CD4-positive, alpha-beta T cell (primary cell): ENCODE data around the gene DNAJC8. TPM values are rescaled to one million over a fixed set of nuclear protein-coding genes. Genes with fewer than 3 reads are reported as not detected.
A peak's percentile ranks its signal among the peaks of the same experiment; 100 is the strongest.

Experiments
- ATAC-seq: fragments of 200-7000 bp; cut with Tn5 transposase; one replicate; pipeline ENCODE4 v1.10.0; 2022; ENCODE audit warnings: mild to moderate bottlenecking; ENCODE audit not compliant: poor library complexity
- CTCF ChIA-PET: fragments of 350-600 bp; sonication (Branson Sonifier 250); formaldehyde crosslinking; loops from one replicate; lab custom pipeline; 2021; ENCODE audit warnings: antibody characterized with exemption, inconsistent platforms; lab: Charles Lee
- POLR2A ChIA-PET: fragments of 350-600 bp; sonication (Branson Sonifier 250); formaldehyde crosslinking; loops from one replicate; lab custom pipeline; 2021; ENCODE audit warnings: antibody characterized with exemption, inconsistent platforms; lab: Charles Lee
- DNase-seq, 14 experiments: peaks; one replicate each; pipeline ENCODE4 v3.0.0-alpha.2; 2013 to 2020; ENCODE audit warnings: mixed read lengths in 2 of 14
- H3K27ac ChIP-seq, 2 donors: one replicate each; pipeline versions ENCODE4 v1.5.1 to v1.7.0; 2013; ENCODE audit warnings: low read length in 2 of 2, low read depth in 1 of 2, mild to moderate bottlenecking in 1 of 2
- H3K27me3 ChIP-seq, 2 experiments: 1 replicate in 1 of 2; 2 replicates in 1 of 2; pipeline versions ENCODE4 v1.6.1 to v1.7.0; 2013; ENCODE audit warnings: low read length in 2 of 2, control low read depth in 1 of 2, mild to moderate bottlenecking in 1 of 2, moderate library complexity in 1 of 2; ENCODE audit not compliant: insufficient read depth in 2 of 2, control insufficient read depth in 1 of 2
- H3K36me3 ChIP-seq: one replicate; pipeline ENCODE4 v1.6.1; 2013; ENCODE audit warnings: low read length, control low read depth; ENCODE audit not compliant: insufficient read depth
- H3K4me1 ChIP-seq: one replicate; pipeline ENCODE4 v1.6.1; 2013; ENCODE audit warnings: low read length, control low read depth; ENCODE audit not compliant: insufficient read depth
- H3K4me3 ChIP-seq: one replicate; pipeline ENCODE4 v1.5.1; 2013; ENCODE audit warnings: mild to moderate bottlenecking, low read length, moderate library complexity
- H3K9me3 ChIP-seq, 2 experiments: 1 replicate in 1 of 2; 2 replicates in 1 of 2; pipeline versions ENCODE4 v1.6.1 to v1.7.0; 2013; ENCODE audit warnings: low read length in 2 of 2, mild to moderate bottlenecking in 2 of 2, control low read depth in 1 of 2, moderate library complexity in 1 of 2; ENCODE audit not compliant: control insufficient read depth in 1 of 2, insufficient read depth in 1 of 2
- H3K27ac Mint-ChIP-seq: one replicate; pipeline ENCODE4 v1.8.0; 2020; ENCODE audit warnings: mixed read lengths
- H3K27me3 Mint-ChIP-seq: one replicate; pipeline ENCODE4 v1.8.0; 2021; ENCODE audit warnings: mixed read lengths
- H3K36me3 Mint-ChIP-seq: one replicate; pipeline ENCODE4 v1.8.0; 2021; ENCODE audit warnings: low read depth, mixed read lengths
- H3K4me1 Mint-ChIP-seq: one replicate; pipeline ENCODE4 v1.8.0; 2021; ENCODE audit warnings: low read depth, mixed read lengths
- H3K4me3 Mint-ChIP-seq: one replicate; pipeline ENCODE4 v1.8.0; 2020; ENCODE audit warnings: mild to moderate bottlenecking, mixed read lengths
- H3K9me3 Mint-ChIP-seq: one replicate; pipeline ENCODE4 v1.8.0; 2020; ENCODE audit warnings: mixed read lengths
- intact Hi-C, 2 experiments: fragments of 100-400 bp; cut with DNase I in 1 of 2; cut with micrococcal nuclease in 1 of 2; formaldehyde crosslinking; loops; one replicate each; pipeline versions ENCODE4 v1.15.1 to v1.9.0; 2023 to 2025; cut with DNase I, micrococcal nuclease
- total RNA-seq, 174 experiments: library from RNA in 2 of 174; stranded (reverse) in 2 of 174; gene quantifications; one replicate each; pipeline ENCODE4 v1.2.3 and lab custom pipeline; 2021 to 2026
- TF ChIP-seq, protein P1 (sequence below): fragments of 200-600 bp; IDR thresholded peaks from one replicate; pipeline ENCODE4 v1.8.0; 2022; ENCODE audit warnings: antibody characterized with exemption, mild to moderate bottlenecking

Gene DNAJC8
- total RNA-seq, 2 experiments from 2014 or later, result 56.3 to 56.9 TPM

DNA sequence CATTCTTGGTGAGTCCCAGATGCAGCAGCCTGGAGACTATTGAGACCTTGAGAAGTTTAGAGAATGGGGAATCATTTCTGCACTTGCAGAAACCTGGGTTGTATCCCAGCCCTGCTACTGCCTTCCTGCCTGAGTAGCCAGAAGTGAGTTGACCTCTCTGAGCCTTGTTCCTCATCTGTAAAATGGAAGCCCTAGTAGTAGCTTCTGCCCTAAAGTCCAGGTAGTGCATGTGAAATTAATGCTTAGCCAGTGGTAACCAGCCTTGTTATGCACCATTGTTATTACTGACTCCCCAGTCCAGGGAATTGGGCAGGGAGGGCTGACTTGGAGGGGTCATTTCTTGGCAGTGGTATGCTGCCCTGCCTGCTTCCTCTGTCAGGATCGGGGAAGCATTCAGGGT lies 32.1 kb upstream of the DNAJC8 start:
- Histone ChIP-seq H3K27me3 (no peaks in the 10 kb centered on the region), H3K4me1 (peaks cover 26% of the 10 kb centered on the region), H3K4me3 (no peak overlapping the region), H3K27ac (no peak overlapping the region), H3K36me3 (peaks cover 5% of the 10 kb centered on the region), H3K9me3 (no peaks in the 10 kb centered on the region)
- no peaks in the 10 kb centered on the region for H3K36me3 Mint-ChIP-seq
- H3K27ac Mint-ChIP-seq, result no peak overlapping the region
- ChIA-PET POLR2A (no interaction called here), CTCF (no interaction called here)
- DNase-seq (no peak), ATAC-seq (no peak)
- H3K9me3 Mint-ChIP-seq, result no peaks in the 10 kb centered on the region
- H3K4me1 Mint-ChIP-seq, result peaks cover 16% of the 10 kb centered on the region
- TF ChIP-seq, protein P1, sequence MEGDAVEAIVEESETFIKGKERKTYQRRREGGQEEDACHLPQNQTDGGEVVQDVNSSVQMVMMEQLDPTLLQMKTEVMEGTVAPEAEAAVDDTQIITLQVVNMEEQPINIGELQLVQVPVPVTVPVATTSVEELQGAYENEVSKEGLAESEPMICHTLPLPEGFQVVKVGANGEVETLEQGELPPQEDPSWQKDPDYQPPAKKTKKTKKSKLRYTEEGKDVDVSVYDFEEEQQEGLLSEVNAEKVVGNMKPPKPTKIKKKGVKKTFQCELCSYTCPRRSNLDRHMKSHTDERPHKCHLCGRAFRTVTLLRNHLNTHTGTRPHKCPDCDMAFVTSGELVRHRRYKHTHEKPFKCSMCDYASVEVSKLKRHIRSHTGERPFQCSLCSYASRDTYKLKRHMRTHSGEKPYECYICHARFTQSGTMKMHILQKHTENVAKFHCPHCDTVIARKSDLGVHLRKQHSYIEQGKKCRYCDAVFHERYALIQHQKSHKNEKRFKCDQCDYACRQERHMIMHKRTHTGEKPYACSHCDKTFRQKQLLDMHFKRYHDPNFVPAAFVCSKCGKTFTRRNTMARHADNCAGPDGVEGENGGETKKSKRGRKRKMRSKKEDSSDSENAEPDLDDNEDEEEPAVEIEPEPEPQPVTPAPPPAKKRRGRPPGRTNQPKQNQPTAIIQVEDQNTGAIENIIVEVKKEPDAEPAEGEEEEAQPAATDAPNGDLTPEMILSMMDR, result no peak
- H3K27me3 Mint-ChIP-seq, result no peaks in the 10 kb centered on the region
- intact Hi-C loops, result no loop called here
- no peak overlapping the region for H3K4me3 Mint-ChIP-seq

DNA sequence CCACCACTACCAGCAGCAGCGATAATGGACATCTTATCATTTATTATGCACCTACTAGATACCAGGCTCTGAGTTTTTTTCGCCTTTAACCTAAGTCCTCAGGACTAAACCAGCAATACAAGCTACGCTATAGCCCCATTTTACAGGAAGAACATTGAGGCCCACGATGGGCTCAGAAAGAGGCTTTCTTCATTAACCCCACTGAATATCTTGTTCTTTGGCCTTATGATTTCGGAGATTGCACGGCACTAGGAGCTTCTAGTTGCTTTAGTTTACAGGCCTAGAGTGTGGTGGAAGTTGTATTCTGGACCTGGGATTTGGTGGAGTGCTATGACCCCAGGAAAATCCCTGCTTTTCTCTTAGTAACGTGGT lies 28.0 kb upstream of the DNAJC8 start:
- CTCF ChIA-PET, result interaction anchor here (1.2 kb wide), 1 partner anchor 12 kb away, joined by 10 read pairs; no protein-coding TSS in a partner anchor
- ATAC-seq (no peak), DNase-seq (no peak)
- H3K27me3 ChIP-seq, result no peaks in the 10 kb centered on the region
- no peaks in the 10 kb centered on the region for H3K9me3 ChIP-seq
- no peaks in the 10 kb centered on the region for H3K36me3 ChIP-seq
- POLR2A ChIA-PET, result interaction anchor here (0.6 to 6.1 kb wide), 5 partner anchors 12 to 321 kb away, joined by 3 to 92 read pairs (median 5); partner anchors contain the start of genes ATP5IF1 and MED18
- no peaks in the 10 kb centered on the region for H3K9me3 Mint-ChIP-seq
- intact Hi-C loops, result no loop called here
- no peaks in the 10 kb centered on the region for H3K36me3 Mint-ChIP-seq
- H3K4me3 Mint-ChIP-seq, result peak overlapping the region; percentile 88
- peaks cover 63% of the 10 kb centered on the region for H3K4me1 ChIP-seq
- peak overlapping the region; percentile 80 for H3K27ac Mint-ChIP-seq
- TF ChIP-seq, protein P1, result no peak
- peak overlapping the region; percentile 98 for H3K4me3 ChIP-seq
- no peaks in the 10 kb centered on the region for H3K27me3 Mint-ChIP-seq
- H3K27ac ChIP-seq, result no peak overlapping the region
- peaks cover 41% of the 10 kb centered on the region for H3K4me1 Mint-ChIP-seq

DNA sequence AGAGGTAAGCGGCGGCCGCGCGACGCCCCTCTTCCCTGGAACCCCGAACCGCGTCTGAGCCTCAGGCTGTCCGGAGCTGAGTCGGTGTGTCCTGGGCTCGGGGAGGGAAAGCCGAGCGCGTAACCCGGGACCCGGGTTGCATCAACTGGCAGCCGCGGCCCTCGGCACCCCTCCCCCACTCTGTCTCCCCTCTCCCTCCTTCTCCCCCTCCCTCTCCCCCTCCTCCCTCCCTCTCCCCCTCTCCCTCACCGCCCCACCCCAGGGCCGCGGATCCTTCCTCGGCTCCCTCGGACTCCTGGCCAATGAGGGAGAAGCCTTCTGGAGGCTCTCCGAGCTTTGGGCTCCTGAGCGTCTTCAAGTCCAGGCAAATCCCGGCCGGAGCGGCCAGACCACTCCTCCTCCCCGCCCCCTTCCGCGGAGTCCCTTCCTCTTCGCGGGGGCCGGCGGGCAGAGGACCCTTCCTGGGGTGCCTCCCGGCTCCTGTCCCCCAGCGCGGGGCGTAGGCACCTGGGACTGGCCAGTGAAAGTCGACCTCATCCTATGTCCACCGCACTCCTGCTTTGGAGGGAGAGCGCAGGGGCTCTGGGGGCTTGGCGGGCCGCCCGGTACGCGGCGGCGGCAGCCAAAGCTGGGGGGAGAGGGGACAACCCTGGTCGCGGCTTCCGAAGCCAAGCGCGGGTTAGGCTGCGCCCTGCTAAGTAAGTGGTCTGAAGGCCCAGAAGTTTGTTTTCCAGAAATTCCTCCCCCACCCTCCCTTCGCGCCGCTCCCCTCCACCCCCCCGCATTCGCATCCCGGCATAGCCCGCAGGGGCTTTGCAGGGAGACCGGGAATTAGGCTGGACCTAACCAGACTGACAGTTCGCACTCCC lies 27.3 kb upstream of the DNAJC8 start:
- H3K36me3 ChIP-seq, result no peaks in the 10 kb centered on the region
- peaks cover 69% of the 10 kb centered on the region for H3K4me1 ChIP-seq
- H3K27ac ChIP-seq, result peak overlapping the region in 1 of 2 donors; percentile 54
- ATAC-seq (no peak), DNase-seq (peak in 6 of 14 experiments; percentile 12 to 60 (median 34))
- peak overlapping the region; percentile 80 for H3K27ac Mint-ChIP-seq
- ChIA-PET CTCF (interaction anchor here (1.2 to 4.2 kb wide), 2 partner anchors 11 kb away, joined by 10 to 47 read pairs; no protein-coding TSS in a partner anchor), POLR2A (interaction anchor here (0.6 to 6.1 kb wide), 8 partner anchors 12 to 408 kb away, joined by 3 to 92 read pairs (median 7); partner anchors contain the start of genes ATP5IF1, GMEB1, MED18 and RCC1)
- peak overlapping the region; percentile 91 for H3K4me3 Mint-ChIP-seq
- no peaks in the 10 kb centered on the region for H3K36me3 Mint-ChIP-seq
- no peaks in the 10 kb centered on the region for H3K9me3 ChIP-seq
- H3K4me1 Mint-ChIP-seq, result peaks cover 45% of the 10 kb centered on the region
- intact Hi-C loops, result loop anchor here in 1 of 2 experiments (1.0 to 10.0 kb wide), 3 partner anchors 13 to 475 kb away; partner anchors contain the start of genes MED18 and YTHDF2
- TF ChIP-seq, protein P1, result no peak
- peak overlapping the region; percentile 98 for H3K4me3 ChIP-seq
- H3K27me3 Mint-ChIP-seq, result no peaks in the 10 kb centered on the region
- H3K9me3 Mint-ChIP-seq, result no peaks in the 10 kb centered on the region
- H3K27me3 ChIP-seq, result no peaks in the 10 kb centered on the region
